GM19455 (cell line): ENCODE data around the gene USP15.

Source experiments
- ATAC-seq: cut with Tn5 transposase; IDR thresholded peaks from one replicate; pipeline ENCODE4 v1.9.1; 2021; ENCODE audit not compliant: unreplicated experiment

The USP15 gene

DNA sequence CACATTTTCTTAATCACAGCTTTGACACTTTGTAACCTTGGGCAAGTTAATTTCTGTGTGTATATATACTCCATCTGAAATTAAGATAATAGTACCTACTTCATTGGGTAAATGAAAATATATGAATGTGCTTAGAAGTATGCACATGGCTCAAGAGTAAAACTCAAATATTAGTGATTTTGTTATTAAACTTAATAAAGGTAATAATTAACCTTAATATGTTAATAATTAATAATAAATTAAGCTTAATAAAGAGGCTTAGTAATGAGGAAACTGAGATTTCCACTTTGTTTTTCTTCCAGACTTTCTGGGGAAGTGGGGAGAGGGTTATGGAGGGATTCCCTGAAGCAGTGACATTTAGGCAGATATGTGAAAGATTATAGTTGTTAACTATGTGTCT, 19.8 kb downstream of the USP15 start:
- ATAC-seq: no peak

DNA sequence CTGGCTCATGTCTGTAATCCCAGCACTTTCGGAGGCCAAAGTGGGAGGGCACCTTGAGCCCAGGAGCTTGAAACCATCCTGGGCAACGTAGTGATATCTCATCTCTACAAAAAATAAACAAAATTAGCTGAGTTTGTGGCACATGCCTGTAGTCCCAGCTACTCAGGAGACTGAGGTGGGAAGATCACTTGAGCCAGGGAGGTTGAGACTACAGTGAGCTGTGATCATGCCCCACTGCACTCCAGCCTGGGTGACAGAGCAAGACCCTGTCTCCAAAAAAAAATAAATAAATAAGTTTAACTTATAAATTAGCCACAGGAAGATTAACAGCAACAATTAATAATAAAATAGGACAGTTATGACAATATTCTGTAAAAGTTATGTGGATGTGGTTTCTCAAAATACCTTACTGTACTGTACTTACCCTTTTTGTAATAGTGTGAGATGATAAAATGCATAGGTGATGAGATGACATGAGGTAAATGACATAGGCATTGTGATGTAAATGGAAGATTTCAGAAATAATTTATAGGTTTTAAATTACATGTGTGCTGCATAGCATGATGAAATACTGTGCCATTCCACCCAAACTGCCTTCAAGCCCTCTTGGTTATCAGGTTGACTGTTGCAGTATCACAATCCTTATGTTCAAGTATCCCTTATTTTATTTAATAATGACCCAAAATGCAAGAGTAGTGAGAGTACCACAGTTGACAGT, 22.0 kb downstream of the USP15 start:
- ATAC-seq: no peak

DNA sequence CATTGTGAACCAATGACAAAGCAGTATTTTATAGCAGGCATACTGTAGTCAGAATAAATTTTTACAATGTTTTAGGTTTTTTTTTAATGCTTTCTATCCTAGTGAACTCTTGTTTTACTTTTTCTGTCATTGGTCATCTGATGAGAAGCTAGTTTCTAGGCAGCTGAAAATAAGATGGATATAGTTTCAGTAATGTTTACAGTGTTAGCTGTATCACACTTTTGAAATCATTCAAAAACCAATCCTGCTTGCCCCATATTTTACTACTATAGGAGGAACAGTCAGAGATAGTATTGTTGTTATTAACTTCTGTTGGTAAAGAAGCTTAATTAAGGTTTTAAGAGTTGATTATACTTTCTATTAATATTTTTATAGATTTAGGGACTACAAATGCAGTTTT, 24.5 kb downstream of the USP15 start:
- no peak for ATAC-seq

DNA sequence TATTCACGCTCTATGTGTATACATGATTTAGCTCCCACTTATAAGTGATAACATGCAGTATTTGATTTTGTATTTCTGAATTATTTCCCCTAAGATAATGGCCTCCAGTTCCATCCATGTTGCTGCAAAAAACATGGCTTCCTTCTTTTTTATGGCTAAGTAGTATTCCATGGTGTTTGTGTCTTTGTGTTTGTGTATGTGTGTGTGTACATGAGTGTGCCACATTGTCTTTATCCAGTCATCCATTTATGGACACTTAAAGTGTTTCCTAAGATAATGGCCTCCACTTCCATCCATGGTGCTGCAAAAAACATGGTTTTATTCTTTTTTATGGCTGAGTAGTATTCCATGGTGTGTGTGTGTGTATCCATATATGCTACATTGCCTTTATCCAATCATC, 25.1 kb downstream of the USP15 start:
- no peak for ATAC-seq

DNA sequence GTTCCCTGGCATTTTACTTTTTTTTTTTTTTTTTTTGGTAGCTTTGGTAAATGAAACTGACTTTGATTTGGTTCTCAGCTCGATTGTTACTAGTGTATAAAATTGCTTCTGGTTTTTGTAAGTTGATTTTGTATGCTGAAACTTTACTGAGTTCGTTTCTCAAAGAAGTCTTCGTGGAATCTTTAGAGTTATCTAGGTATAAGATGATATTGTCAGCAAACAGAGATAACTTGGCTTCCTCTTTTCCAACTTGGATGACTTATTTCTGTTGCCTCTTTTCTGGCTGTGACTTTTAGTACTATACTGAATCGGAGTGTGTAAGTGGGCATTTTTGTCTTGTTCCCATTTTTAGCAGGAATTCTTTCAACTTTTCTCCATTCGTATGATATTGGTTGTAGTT, 28.1 kb downstream of the USP15 start:
- ATAC-seq: no peak

DNA sequence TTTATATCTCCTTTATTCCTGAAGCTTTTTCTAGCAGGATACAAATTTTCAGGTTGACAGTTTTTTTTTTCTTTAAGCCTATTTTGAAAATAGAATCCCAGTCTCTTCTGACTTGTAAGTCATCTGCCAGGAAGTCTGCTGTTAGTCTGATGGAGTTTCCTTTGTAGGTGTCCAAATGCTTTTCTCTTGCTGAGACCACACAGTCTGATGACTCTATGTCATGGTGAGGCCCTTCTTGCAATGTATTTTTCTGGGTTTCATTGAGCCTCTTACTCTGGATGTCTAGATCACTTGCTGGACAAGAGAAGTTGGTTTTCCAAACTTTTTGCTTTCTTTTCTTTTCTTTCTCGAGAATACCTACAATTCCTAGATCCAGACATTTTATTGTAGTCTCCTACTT, 30.6 kb downstream of the USP15 start:
- no peak for ATAC-seq

DNA sequence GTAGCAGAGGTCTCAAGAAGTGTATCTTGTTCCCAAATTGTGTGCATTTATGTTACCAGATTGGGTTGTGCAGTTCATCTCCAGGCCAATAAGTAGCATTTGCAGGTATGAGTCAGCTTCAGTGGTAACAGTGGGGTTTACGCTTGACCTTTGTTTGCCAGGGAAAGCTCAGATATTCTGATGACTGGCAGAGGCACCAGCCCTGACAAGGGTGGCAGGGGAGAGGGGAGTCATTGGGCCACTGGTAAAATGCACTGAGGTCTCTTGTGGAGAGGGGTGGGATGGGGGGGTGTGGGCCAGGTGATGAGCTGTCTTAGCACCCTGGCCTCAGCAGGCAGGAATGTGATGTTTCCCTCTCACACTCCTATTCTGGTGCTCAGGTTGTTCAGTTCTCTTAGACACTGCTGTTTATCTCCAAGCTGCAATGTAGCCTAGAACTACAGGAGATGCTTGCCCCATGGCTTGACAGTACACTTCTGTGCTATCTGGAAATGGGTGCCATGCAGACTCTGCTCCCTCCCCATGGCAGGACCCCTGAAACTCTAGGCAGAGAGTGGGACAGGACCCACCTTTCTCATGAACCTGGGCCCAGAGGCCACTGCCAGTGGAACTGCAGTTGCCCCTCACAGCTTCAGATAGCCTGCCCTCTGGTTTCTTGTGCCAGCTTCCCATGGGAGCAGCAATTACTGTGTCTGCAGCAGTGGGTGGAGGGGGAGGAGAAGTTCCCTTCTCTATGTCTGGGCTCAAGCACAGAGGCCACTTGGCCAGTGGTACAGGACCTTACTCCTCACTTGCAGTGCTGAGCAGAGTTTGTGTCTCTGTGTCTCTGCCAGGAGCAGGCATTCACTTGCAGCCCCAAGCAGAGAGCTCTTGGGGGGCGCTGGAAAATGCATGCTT, 31.9 kb downstream of the USP15 start:
- no peak for ATAC-seq

DNA sequence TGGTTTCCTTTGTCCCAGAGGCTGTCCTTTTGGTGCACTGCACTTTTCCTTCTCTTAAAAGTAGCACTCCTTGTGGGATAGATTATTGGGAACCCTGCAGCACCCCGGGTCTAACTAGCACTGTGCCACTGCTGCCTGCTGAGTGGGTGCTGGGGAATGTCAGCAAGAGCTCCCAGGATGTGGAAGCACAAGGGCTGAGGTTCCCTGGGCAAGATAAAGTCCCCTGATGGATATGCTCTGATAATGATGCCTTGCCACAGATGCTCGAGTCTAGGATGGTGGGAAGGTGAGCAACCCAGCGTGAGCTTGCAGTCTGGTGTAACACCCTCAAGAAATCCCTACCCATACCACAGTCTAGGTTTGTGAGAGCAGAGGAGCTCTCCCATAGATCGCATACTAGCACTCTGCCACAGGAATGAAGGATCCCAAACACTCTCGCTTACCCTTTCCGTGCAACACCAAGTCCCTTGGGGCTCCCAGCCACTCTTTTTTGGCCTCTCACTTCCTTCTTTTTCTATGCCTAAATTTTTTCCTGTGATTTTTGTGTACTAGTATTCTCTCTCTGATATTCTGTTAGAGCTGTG, 32.6 kb downstream of the USP15 start:
- ATAC-seq: no peak

DNA sequence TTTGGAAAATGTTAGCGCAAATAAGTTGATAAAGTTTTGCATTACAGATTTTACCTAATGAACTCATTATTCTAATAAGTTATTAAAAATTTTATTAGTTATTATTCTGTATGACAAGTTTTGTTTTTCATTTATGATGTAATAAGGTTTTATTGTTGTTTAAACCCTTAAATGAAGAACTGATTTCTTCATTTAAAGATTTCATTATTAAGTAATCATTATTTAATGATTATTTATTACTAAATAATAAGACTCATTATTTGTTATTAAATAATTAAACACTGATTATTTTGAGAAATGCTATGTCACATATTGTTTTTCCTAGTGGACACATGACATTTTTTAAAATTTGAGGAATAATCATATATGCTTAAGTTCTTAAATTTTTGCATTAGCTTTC, 34.2 kb downstream of the USP15 start:
- no peak for ATAC-seq

DNA sequence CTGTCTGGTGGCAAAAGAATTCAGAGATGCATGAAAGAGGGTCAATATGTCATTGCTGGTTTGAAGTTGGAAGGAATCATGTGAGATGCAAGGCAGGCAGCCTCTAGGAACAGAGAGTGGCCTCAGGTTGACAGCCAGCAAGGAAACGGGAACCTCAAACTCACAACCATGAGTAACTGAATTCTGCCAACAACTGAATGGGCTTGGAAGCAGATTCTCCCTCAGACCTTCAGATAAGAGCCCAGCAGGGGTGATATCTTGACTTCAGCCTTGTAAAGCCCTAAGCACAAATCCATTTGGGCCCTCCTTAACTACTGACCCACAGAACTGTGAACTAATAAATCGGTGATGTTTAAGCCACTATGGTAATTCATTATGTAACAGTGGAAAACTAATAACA, 35.8 kb downstream of the USP15 start:
- no peak for ATAC-seq

DNA sequence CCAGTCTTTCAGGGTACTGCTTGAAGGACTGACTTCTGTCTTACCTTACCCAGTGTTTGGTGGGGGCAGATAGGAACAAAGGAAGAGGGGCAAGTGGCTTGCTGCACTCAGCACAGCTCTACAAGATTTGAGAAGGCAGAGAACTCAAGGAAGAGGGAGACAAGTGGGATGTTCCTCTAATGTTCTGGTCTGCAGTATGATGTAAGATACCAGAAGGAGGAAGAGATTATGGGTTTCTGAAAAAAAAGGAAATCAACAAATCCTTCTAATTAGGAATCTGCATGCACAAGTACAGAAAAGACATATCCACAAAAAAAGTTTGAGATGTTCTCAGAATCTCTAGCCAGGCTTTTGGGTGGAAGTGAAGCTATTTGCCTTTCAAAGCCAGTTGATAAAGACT, 37.1 kb downstream of the USP15 start:
- no peak for ATAC-seq

DNA sequence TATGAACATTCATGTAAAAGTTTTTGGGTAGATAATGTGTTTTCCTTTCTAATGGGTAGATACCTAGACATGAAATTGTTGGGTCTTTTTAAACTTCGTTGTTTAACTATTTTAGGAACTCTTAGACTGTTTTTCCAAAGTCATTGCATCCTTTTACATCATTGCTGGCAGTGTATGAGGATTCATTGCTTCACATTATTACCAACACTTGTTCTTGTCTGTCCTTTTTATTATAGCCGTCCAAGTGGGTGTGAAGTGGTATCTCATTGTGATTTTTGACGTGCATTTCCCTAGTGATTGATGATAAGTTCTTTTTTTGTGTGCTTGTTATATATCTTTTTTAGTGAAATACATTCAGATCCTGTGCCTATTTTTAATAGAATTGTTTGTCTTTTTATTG, 39.4 kb downstream of the USP15 start:
- ATAC-seq: no peak

DNA sequence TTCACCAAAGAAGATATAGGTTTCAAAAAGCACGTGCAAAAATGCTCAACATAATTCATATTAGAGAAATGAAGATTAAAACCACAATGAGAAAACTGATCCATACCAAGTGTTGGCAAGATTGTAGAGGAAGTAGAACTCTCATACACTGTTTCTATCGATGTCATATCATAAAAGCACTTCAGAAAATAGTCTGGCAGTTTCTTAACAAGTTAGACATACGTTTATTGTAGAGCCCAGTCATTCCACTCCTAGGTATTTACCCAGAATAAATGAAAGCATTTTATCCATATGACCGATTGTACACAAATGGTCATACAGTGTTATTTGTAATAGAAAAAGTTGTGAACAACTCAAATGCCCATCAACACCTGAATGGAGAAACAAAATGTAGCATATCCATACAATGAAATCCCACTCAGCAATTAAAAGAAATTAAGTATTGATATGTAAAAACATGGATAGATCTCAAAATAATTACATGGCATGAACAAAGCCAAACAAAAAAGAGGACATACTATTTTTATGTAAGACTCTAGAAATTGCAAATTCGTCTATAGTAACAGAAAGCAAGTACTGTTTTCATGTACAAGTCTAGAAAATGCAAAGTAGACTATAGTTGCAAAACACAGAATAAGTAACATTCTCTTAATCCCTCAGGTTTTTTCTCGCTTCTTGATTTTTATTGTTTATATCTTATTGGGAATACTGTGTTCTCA, 41.0 kb downstream of the USP15 start:
- no peak for ATAC-seq

DNA sequence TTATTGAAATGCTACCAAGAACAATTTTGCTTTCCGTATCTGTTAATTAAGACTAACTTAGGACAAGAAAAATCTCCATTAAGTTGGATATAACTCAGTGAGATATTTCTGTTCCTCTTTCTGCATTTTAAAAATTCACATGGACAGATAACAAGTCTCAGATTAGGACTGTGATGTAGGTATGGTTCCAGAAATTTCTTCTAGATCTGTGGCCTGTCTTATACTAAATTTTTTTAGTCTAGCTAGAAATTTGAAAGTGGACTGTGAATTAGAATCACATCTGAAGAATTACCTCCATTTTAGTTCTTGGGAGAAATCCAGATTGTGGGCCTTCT, 41.6 kb downstream of the USP15 start:
- no peak for ATAC-seq

DNA sequence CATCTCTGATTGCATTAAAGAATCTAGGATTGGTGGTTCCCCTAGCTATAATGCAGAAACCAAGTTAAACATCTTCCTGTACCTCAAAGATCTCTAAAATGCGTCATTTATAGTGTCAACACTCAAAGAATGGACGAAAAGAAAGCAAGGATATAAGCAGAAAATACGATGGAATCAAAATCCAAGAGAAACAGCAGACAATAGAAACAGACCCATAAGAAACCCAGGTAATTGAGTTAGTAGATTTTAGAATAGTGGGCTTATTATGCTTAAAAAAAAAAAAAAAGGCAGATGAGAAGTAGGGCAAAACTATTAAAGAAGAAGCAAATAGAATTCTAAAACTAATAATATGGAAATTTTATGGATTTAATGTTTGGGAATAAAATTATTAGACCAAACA, 44.4 kb downstream of the USP15 start:
- no peak for ATAC-seq

DNA sequence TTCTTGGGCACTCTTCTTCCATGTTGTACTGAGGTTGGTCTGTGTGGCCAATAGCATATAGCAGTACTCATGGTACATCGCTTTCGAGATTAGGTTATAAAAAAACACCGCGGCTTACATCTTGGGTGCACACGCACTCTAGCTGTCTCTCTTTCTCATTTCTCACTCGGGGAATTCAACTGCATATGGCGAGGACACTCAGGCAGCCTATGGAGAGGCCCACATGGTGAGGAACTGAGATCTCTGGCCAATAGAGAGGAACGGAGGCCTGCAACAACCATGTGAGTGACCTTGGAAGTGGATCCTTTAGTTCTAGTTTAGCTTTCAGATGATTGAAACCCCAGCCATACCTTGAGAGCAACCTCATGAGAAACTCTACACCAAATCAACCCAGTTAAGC, 45.6 kb downstream of the USP15 start:
- ATAC-seq: no peak

DNA sequence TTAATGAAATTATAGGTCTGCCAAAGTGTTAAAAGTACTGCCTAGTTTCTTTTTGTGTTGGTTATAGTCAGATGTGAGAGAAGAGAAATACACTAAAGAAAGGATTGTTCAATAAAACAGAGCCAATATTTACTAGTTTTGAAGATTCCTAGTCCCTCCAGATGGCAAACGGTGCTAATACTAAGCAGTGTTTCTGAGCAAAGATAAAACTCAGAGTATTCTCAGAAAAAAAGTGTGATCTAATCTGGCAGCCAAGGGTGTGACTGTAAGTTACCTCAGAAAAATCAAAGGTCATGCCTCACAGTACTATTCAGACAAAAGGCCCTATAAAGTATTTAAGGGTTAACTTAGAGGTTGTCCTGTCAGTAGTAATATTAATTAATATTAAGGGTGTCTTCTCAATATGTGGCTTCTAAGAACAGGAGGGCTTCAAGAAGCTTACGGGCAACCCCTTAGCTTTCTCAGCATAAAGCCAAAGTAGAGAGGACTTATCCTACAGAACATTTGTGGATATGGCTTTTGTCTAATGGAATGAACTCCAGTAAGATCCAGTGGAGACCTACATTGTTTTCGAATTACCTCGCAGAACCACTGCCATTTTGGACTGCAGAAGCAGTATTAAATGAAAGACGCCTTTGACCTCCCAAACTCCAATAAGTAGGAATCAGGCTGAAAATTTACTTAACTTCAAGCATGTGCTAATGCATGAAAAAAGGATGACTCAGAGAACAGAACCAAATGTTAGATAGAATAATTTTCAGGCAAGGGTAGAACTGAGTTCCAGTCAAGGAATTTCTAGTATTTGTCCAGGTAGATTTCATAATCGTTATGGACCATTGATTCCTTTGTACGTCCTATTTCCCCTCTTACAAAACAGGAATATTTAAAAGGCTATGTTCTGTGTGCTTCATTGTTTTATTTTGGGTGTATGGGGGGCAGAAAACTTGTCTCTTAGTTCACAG, 46.6 kb downstream of the USP15 start:
- no peak for ATAC-seq

DNA sequence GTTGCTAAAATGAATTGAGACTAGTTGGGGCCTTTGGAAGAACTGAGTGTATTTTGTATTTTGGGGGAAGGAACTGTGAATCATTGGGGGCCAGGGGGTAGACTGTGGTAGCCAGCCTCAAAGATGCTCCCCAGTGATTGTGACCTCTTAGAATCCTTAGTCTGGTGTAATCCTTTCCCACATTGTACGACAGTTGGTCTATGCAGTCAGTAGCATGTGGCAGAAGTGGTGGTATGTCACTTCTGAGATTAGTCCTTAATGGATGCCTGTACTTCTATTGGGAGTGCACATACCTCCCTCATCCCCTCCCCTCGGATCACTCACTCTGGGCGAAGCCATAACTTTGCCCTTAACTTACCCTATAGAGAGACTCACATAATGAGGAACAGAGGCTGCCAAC, 48.0 kb downstream of the USP15 start:
- no peak for ATAC-seq

DNA sequence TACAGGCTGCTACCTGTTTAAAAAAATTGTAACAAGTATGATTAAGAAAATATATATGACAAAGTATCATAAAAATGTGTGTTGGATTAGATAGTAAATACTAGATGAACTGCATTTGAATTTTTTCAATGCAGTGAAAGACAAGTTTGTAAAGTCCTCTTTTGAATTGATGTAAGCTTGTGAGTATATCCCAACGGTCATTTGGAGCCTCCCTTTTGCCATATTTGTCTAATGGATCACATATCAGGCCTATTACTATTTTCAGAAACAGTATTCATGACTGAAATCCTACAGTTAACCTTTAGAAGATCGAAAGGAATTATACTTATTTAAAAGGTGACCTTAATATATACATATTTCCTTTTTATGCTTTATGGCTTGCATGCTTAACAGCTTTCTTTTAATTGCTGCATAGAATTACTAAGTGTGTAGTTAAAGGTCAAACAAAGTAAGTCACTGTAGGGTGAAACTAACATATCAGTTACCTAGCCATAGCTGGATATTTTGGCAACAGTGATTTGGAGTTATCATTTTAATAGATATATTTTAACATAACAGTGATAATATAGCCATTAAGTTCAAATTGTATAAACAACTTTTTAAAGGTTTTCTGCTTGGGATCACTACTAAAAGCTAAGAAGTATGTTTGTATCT, 53.6 kb downstream of the USP15 start:
- no peak for ATAC-seq

DNA sequence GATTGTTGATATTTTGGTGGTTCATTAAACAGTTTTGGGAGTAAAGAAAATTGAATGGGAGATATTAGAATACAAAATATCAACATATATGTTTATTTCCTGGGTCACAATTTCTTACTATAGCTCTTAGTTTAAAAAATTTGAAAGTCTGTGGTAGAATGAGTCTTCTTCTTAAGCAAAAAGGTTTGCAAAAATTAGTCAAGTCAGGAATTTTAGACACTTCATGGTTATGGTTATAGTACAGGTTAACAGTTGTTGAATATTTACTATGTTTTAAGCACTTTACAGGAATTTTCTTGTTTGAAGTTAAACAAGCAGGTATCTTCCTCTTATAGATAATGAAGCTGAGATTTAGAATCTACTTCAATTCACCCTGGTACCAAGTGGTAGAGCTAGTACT, 56.8 kb downstream of the USP15 start:
- ATAC-seq: no peak
